ENCODE measurements around the gene TLL2.

- TF ChIP-seq CTCF (IDR thresholded peaks at IDR 0.05) (no peak), POLR2A (IDR thresholded peaks at IDR 0.05) (no peak)
Measured at GRCh38 chr10:96513305-96513697, 425 bp downstream of the TLL2 start.
